22Rv1 (cell line): Measurements from ENCODE around the gene MYRFL.

ENCODE experiments used
- H3K27ac ChIP-seq: fragments of 450-650 bp; 2 replicates; pipeline ENCODE4 v1.5.1; 2017
- CTCF ChIP-seq: fragments of 450-650 bp; IDR thresholded peaks from 2 replicates; pipeline ENCODE4 v1.5.1; 2017; ENCODE audit warnings: mild to moderate bottlenecking
- ZFX ChIP-seq: fragments of 450-650 bp; IDR thresholded peaks from 2 replicates; pipeline ENCODE4 v1.6.1; 2017; ENCODE audit warnings: antibody characterized with exemption, borderline replicate concordance

MYRFL gene

DNA sequence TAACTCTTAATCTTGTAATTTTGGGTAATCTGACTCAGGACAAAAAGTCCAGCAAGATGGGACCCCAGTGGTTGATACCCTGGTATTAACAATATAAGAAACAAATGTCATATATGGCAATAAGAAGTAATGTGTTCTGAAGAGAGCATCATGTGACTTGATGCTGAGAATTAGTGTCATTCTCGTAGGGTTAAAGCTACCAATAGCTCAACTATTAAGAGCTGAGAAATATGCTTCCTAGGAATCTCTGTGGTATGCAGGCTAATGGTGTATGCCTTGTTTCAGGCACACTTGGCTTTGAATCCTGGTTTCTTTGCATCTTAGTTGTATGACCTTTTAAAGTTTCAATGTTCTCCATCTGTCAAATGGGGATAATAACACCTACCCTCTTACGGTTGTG lies 9.1 kb downstream of the MYRFL start:
- no peak overlapping the region for H3K27ac ChIP-seq
- TF ChIP-seq CTCF (no peak), ZFX (no peak)

GRCh38 chr12:69834576-69834975 lies 9.5 kb downstream of the MYRFL start:
- H3K27ac ChIP-seq: no peak overlapping the region
- TF ChIP-seq ZFX (no peak), CTCF (no peak)

- no peak overlapping the region for H3K27ac ChIP-seq
- TF ChIP-seq ZFX: no peak
- no peak for TF ChIP-seq CTCF
Measured at GRCh38 chr12:69835081-69835480, 10.1 kb downstream of the MYRFL start.

DNA sequence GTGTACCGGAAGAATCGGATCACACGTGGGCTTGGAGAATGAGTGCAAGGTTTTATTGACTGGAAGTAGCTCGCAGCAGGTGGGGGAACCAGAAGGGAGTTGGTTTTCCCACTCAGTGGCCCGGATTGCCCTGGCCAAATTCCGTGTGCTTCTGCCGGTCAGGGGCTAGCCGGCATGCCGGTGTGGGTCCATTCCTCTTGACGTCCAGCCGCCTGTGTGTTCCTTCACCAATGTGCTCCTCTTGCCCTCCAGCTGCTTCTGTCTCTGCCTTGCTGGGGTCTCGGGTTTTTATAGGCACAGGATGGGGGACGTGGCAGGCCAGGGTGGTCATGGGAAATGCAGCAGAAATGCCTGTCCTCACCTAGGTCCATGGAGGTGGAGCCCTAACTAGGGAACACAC lies 11.0 kb downstream of the MYRFL start:
- H3K27ac ChIP-seq: no peak overlapping the region
- TF ChIP-seq CTCF: no peak
- no peak for TF ChIP-seq ZFX

DNA sequence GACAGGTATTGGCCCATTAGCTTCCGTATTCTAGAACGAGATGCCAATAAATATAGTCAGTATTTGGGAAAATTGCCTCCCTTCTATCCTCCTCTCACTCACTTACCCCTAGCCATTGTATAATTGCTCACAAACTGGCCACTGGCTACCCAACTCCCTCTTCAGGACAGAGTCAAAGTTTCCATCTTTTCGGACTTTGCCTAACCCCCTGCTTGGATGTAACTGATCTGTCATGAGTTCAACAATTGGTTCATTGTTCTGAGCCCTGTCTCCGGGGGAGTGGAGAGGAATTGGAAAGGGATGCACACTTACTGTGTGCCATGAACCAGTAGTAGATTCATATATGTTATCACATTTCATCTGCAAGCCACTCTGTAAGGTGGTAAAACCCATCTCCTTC lies 12.2 kb downstream of the MYRFL start:
- TF ChIP-seq ZFX (no peak), CTCF (0 out of 2 replicates have a peak, but pooled peaks have one; percentile 6)
- H3K27ac ChIP-seq: peak overlapping the region; percentile 79

DNA sequence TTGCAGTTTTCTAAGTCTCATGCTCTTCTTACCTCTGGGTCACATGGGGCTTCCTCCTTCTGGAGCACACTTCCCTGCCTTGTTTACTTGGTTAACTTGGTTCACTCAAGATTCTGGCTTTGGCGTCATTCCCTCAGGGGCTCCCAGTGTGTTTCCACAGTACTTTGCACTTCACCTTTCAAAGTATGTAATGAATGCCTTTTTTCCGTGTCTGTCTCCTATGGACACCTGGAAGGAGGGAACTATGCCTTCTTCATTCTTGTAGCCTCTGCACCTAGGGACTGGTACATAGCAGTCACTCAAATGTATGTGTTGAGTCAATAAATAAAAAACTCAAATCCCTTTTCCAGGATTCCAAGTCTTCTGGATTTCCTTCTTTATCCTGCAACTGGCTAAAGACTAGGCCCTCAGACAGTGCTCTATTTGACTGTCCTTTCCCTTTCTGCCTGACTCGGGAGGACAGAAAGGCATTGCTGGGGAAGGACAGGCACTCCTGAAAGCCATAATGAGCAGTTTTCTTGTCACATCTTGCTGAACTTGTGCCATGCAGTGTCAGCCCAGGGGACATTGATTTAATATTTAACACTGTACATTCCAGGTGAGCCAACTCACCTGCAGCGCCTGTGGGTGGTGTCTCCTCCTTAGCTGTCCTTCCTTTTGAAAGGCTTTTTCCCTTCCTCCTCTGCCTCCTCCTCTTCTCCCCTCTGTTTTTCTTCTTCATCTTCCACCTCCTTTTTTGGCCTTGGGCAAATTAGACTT lies 12.8 kb downstream of the MYRFL start:
- H3K27ac ChIP-seq: peak overlapping the region; percentile 79
- no peak for TF ChIP-seq ZFX
- no peak for TF ChIP-seq CTCF

GRCh38 chr12:69840727-69841126 lies 15.7 kb downstream of the MYRFL start:
- TF ChIP-seq ZFX (no peak), CTCF (no peak)
- peak overlapping the region; percentile 43 for H3K27ac ChIP-seq
